Measurements from ENCODE around the gene SP1.
"Not testable (repeated sequence)": the region's sequence is repeated elsewhere in the genome, so short reads cannot be mapped to it uniquely, and the experiment has no call there.

- not testable (repeated sequence) for TF ChIP-seq CTCF, POLR2A, POLR2AphosphoS5 (IDR thresholded peaks at IDR 0.05)
Observed at GRCh38 chr12:53386381-53386780, 6.4 kb downstream of the SP1 start.

All from suprapubic skin (tissue), 4 donors.